CMK (cell line): ENCODE data around the gene PCNX2.

Source experiments
- DNase-seq: peaks from one replicate; pipeline ENCODE4 v3.0.0-alpha.2; 2010; ENCODE audit warnings: low read depth

PCNX2 gene

GRCh38 chr1:233295237-233295974 lies at the start of gene PCNX2:
TSS of gene PCNX2 (minus strand) at chr1:233295725. CDS start at chr1:233295478, 247 bp downstream.
- no peak for DNase-seq

GRCh38 chr1:233343262-233343661 lies 47.7 kb upstream of the PCNX2 start:
- DNase-seq, result no peak

GRCh38 chr1:233342086-233342485 lies 46.6 kb upstream of the PCNX2 start:
- DNase-seq, result no peak

- no peak for DNase-seq
Observed at GRCh38 chr1:233340966-233341516, 45.5 kb upstream of the PCNX2 start.

- no peak for DNase-seq
Observed at GRCh38 chr1:233340031-233340555, 44.6 kb upstream of the PCNX2 start.

GRCh38 chr1:233338102-233338501 lies 42.6 kb upstream of the PCNX2 start:
- DNase-seq, result no peak

GRCh38 chr1:233337505-233337904 lies 42.0 kb upstream of the PCNX2 start:
- no peak for DNase-seq

- DNase-seq, result no peak
Observed at GRCh38 chr1:233336554-233337456, 41.3 kb upstream of the PCNX2 start.

GRCh38 chr1:233334092-233334491 lies 38.6 kb upstream of the PCNX2 start:
- no peak for DNase-seq

- no peak for DNase-seq
Observed at GRCh38 chr1:233333086-233333485, 37.6 kb upstream of the PCNX2 start.

GRCh38 chr1:233331676-233332519 lies 36.4 kb upstream of the PCNX2 start:
- DNase-seq, result no peak

- DNase-seq, result no peak
Observed at GRCh38 chr1:233328142-233328921, 32.8 kb upstream of the PCNX2 start.

GRCh38 chr1:233327651-233328141 lies 32.2 kb upstream of the PCNX2 start, which contains the start of gene MAP3K21:
TSS of gene MAP3K21 (plus strand) at chr1:233327724. CDS start at chr1:233328029, 305 bp downstream.
- no peak for DNase-seq

GRCh38 chr1:233326811-233327650 lies 31.5 kb upstream of the PCNX2 start:
- peak; percentile 86 for DNase-seq

GRCh38 chr1:233326319-233326718 lies 30.8 kb upstream of the PCNX2 start:
- DNase-seq, result no peak

GRCh38 chr1:233323718-233324117 lies 28.2 kb upstream of the PCNX2 start:
- no peak for DNase-seq

- no peak for DNase-seq
Observed at GRCh38 chr1:233320023-233320422, 24.5 kb upstream of the PCNX2 start.

GRCh38 chr1:233319272-233319671 lies 23.7 kb upstream of the PCNX2 start:
- DNase-seq, result no peak

GRCh38 chr1:233316473-233316872 lies 20.9 kb upstream of the PCNX2 start:
- DNase-seq, result no peak
